ENCODE measurements around the gene R3HDM2. TPM values are rescaled to one million over a fixed set of nuclear protein-coding genes. Genes with fewer than 3 reads are reported as not detected.

The R3HDM2 gene
- total RNA-seq, 1 experiment from 2014 or later, result 16.6 TPM

- no peak for DNase-seq (ENCODE audit: low read depth)
These were observed 212.6 kb downstream of the R3HDM2 start for GRCh38 chr12:57218030-57218853.

GRCh38 chr12:57216921-57217879 lies 213.6 kb downstream of the R3HDM2 start:
- no peak for DNase-seq (ENCODE audit: low read depth)

GRCh38 chr12:57216014-57216911 lies 214.6 kb downstream of the R3HDM2 start, which contains the start of gene NXPH4:
NXPH4 (plus strand) TSS chr12:57216794; CDS start chr12:57216970, 176 bp downstream.
- no peak for DNase-seq (ENCODE audit: low read depth)

- DNase-seq (ENCODE audit: low read depth), result peak; percentile 52
These were observed 215.2 kb downstream of the R3HDM2 start for GRCh38 chr12:57215668-57216013.

DNA sequence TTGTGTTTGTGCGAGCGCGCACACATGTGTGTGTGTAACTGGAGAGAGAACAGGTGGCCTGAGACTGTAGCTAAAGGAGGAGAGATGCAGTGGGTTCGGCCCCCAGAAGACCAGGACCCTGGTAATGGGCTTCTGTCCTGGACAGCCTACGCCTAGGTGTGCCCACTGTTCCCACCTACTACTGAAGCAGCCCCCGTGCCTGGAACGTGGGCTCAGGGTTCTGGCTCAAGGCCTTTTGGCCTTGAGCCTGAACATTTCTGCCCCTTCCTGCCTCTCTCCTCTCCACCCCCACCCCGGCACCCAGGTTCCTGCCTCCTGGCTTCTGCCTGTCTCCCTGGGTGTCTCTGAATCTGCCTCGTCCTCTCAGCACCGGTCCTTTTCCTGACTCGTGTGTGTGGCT lies 215.8 kb downstream of the R3HDM2 start:
- no peak for DNase-seq (ENCODE audit: low read depth)

- DNase-seq (ENCODE audit: low read depth), result no peak
These were observed 216.5 kb downstream of the R3HDM2 start for GRCh38 chr12:57214398-57214781.

DNA sequence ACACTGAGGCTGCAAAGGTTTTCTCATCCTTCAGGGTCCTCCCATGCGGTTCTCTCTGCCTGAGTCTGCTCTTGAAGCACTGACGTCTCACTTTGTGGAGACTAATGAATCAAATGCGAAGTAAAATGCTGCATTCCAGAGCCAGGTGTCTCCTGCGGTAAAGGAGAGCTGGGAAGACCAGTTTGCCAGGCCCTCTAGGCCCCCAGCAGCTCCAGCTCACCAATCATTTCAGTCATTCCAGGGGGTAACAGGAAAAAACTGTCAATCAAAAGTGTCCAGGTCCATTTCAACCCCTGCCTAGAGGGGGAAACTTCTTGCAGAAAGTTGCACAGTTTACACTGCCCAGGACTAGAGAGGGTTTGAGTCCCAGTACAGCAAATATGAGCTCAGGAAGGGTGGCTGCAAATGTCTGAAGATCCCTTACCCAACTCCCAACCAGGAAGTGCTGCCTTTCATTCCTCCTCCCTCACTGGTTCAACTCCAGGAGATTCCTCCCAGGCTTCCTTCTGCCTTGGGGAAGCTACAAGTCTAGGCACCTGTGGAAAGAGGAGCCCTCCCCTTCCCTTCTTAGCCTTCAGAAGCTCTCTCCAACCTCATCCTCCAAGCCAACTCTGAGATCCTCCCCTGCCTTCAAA lies 217.0 kb downstream of the R3HDM2 start:
- DNase-seq (ENCODE audit: low read depth), result no peak

GRCh38 chr12:57213058-57213715 lies 217.7 kb downstream of the R3HDM2 start:
- DNase-seq (ENCODE audit: low read depth), result peak; percentile 82

GRCh38 chr12:57212701-57213057 lies 218.2 kb downstream of the R3HDM2 start:
- DNase-seq (ENCODE audit: low read depth), result no peak

DNA sequence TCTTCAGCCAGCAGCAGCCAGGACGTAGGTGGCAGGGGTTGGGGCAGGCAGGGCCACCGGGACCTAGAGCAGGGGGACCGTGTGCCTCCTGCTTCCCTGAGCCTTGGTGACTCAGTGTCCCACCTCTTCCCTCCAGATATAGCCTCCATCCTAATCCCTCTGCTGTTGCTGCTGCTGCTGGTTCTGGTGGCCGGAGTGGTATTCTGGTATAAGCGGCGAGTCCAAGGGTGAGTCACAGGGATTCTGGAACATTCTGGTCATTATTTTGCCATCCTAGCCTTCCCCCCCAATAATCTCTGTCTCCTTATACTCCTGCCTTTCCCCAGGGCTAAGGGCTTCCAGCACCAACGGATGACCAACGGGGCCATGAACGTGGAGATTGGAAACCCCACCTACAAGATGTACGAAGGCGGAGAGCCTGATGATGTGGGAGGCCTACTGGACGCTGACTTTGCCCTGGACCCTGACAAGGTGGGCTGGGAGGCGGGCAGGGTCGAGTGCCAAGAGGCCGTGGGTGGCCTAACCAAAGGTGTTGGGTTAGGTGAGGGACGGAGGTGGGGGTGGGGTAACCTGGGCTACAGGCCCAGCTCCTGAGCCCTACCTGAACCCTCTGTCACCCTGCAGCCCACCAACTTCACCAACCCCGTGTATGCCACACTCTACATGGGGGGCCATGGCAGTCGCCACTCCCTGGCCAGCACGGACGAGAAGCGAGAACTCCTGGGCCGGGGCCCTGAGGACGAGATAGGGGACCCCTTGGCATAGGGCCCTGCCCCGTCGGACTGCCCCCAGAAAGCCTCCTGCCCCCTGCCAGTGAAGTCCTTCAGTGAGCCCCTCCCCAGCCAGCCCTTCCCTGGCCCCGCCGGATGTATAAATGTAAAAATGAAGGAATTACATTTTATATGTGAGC lies 218.8 kb downstream of the R3HDM2 start:
- peak; percentile 61 for DNase-seq (ENCODE audit: low read depth)

DNA sequence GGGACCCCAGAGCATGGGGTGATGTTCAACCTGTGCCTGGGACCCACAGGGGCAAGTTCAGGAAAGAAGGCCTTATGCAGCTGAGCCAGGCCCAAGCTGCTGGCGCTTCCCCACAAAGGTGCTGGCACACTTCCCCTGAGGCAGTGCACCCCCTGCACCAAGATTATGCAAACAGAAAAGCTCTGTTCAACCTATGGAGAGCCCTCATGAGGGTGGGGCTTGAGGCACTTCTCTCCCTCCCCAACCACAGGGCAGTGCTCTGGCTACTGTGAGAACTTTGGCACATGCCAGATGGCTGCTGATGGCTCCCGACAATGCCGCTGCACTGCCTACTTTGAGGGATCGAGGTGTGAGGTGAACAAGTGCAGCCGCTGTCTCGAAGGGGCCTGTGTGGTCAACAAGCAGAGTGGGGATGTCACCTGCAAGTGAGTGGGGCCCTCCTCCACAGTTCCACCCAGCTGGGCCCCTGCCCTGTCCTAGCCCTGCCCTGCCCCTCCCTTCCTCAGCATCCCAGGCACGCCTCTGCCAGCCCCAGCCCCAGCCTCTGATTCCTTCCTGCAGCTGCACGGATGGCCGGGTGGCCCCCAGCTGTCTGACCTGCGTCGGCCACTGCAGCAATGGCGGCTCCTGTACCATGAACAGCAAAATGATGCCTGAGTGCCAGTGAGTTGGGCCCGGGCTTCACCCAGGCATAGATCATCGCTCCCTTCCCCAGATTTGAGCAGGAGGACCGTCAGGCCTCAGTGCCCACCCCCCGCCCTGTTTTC lies 219.7 kb downstream of the R3HDM2 start:
- no peak for DNase-seq (ENCODE audit: low read depth)

DNA sequence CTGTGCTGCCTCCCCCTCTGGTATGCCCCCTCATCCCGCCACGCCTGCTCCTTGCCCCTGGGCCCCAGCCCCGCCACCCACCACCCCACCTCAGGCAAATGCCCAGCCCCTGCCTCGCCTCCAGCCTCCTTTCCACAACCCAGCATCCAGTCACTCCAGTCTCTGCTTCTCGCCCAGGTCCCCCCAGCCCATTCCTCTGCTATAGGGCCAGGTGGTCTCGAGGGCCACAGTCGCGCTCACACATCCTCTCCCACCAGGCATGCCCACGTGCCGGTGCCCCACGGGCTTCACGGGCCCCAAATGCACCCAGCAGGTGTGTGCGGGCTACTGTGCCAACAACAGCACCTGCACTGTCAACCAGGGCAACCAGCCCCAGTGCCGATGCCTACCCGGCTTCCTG lies 220.4 kb downstream of the R3HDM2 start:
- DNase-seq (ENCODE audit: low read depth), result no peak

DNA sequence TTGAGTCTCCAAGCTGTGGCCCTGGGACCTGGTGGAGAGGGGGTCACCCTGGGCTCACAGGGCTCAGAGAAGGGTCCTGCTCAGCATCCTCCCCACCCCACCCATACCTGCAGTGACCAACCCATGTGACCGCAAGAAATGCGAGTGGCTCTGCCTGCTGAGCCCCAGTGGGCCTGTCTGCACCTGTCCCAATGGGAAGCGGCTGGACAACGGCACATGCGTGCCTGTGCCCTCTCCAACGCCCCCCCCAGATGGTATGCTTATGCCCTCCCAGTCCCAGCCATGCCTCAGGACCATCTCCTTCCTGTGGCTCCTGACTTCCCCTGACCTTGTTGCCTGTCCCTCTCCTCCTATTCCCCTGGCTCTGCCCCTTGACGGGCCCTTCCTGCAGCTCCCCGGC lies 220.9 kb downstream of the R3HDM2 start:
- DNase-seq (ENCODE audit: low read depth), result no peak

DNA sequence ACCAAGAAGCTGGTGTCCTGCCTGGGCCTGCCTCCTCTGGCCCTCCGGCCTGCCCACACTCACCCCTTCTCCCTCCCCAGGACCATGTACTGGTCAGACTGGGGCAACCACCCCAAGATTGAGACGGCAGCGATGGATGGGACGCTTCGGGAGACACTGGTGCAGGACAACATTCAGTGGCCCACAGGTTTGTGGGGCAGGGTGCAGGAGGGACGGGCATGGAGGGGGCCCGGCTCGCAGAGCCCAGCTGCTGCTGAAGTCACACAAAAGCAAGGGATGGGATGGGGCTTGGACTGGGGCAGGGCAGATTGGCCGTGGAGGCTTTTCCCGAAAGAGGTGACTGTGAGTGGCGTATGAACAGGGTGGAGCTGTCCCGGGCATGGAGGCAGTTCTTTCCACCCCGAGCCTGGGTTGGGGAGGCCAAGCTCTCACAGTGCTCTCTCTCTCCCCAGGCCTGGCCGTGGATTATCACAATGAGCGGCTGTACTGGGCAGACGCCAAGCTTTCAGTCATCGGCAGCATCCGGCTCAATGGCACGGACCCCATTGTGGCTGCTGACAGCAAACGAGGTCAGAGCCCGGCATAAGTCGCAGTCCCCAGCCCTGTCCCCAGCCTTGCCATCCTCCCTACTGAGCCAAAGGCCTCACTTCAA lies 222.1 kb downstream of the R3HDM2 start:
- DNase-seq (ENCODE audit: low read depth), result no peak

- no peak for DNase-seq (ENCODE audit: low read depth)
These were observed 222.9 kb downstream of the R3HDM2 start for GRCh38 chr12:57207731-57208630.

GRCh38 chr12:57205931-57206330 lies 224.9 kb downstream of the R3HDM2 start:
- no peak for DNase-seq (ENCODE audit: low read depth)

DNA sequence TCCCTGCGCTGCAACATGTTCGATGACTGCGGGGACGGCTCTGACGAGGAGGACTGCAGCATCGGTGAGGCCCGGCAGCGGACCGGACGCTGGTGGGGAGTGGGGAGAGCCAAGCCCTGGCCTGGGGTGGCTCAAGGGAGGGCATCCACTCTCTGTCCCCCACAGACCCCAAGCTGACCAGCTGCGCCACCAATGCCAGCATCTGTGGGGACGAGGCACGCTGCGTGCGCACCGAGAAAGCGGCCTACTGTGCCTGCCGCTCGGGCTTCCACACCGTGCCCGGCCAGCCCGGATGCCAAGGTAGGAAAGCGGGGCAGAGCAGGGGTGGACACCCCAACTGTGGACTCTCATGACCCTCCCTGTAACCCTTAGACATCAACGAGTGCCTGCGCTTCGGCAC lies 225.7 kb downstream of the R3HDM2 start:
- no peak for DNase-seq (ENCODE audit: low read depth)

All from LHCN-M2 (cell line).